ENCODE data around the gene TNS3. TPM values are rescaled to one million over a fixed set of nuclear protein-coding genes. Genes with fewer than 3 reads are reported as not detected.
"Not testable (repeated sequence)": the region's sequence is repeated elsewhere in the genome, so short reads cannot be mapped to it uniquely, and the experiment has no call there.

Gene TNS3
- total RNA-seq, 4 donors from 2014 or later = 27.2 to 110 (median 47.5) TPM

GRCh38 chr7:47546171-47546570 lies 35.7 kb downstream of the TNS3 start:
- no peak for DNase-seq
- no peak for TF ChIP-seq POLR2A (IDR thresholded peaks at IDR 0.05)
- TF ChIP-seq CTCF (IDR thresholded peaks at IDR 0.05) = no peak
- Histone ChIP-seq H3K27me3 (no peaks in the 10 kb centered on the region), H3K9me3 (no peaks in the 10 kb centered on the region), H3K36me3 (no peaks in the 10 kb centered on the region), H3K4me1 (peaks cover 2 to 3% of the 10 kb centered on the region in 2 donors), H3K4me3 (no peak overlapping the region), H3K27ac (no peak overlapping the region)
- intact Hi-C loops (cut with DNase I; ENCODE audit: low total_unique reads) = no loop called here

GRCh38 chr7:47544416-47544815 lies 37.5 kb downstream of the TNS3 start:
- H3K36me3 ChIP-seq = no peaks in the 10 kb centered on the region
- no peak for DNase-seq
- intact Hi-C loops (cut with DNase I; ENCODE audit: low total_unique reads) = no loop called here
- H3K27me3 ChIP-seq = no peaks in the 10 kb centered on the region
- H3K27ac ChIP-seq = no peak overlapping the region
- H3K9me3 ChIP-seq = no peaks in the 10 kb centered on the region
- no peaks in the 10 kb centered on the region for H3K4me1 ChIP-seq
- no peak for TF ChIP-seq POLR2A (IDR thresholded peaks at IDR 0.05)
- TF ChIP-seq CTCF (IDR thresholded peaks at IDR 0.05) = no peak
- no peak overlapping the region for H3K4me3 ChIP-seq

- Histone ChIP-seq H3K9me3 (no peaks in the 10 kb centered on the region), H3K4me3 (no peak overlapping the region), H3K36me3 (no peaks in the 10 kb centered on the region), H3K4me1 (no peaks in the 10 kb centered on the region), H3K27ac (no peak overlapping the region), H3K27me3 (no peaks in the 10 kb centered on the region)
- DNase-seq = no peak
- TF ChIP-seq CTCF (IDR thresholded peaks at IDR 0.05) (no peak), POLR2A (IDR thresholded peaks at IDR 0.05) (no peak)
- intact Hi-C loops (cut with DNase I; ENCODE audit: low total_unique reads) = no loop called here
Observed at GRCh38 chr7:47543714-47544113, 38.2 kb downstream of the TNS3 start.

GRCh38 chr7:47543056-47543455 lies 38.9 kb downstream of the TNS3 start:
- H3K4me1 ChIP-seq = no peaks in the 10 kb centered on the region
- no peak for TF ChIP-seq CTCF (IDR thresholded peaks at IDR 0.05)
- no peak for TF ChIP-seq POLR2A (IDR thresholded peaks at IDR 0.05)
- intact Hi-C loops (cut with DNase I; ENCODE audit: low total_unique reads) = no loop called here
- no peak overlapping the region for H3K27ac ChIP-seq
- no peak for DNase-seq
- no peak overlapping the region for H3K4me3 ChIP-seq
- no peaks in the 10 kb centered on the region for H3K27me3 ChIP-seq
- no peaks in the 10 kb centered on the region for H3K36me3 ChIP-seq
- no peaks in the 10 kb centered on the region for H3K9me3 ChIP-seq

GRCh38 chr7:47542051-47542450 lies 39.9 kb downstream of the TNS3 start:
- Histone ChIP-seq H3K27me3 (no peaks in the 10 kb centered on the region), H3K4me3 (no peak overlapping the region), H3K4me1 (peaks cover 0 to 8% of the 10 kb centered on the region in 2 donors), H3K9me3 (no peaks in the 10 kb centered on the region), H3K27ac (no peak overlapping the region), H3K36me3 (no peaks in the 10 kb centered on the region)
- TF ChIP-seq POLR2A (IDR thresholded peaks at IDR 0.05) (no peak), CTCF (IDR thresholded peaks at IDR 0.05) (no peak)
- intact Hi-C loops (cut with DNase I; ENCODE audit: low total_unique reads) = no loop called here
- DNase-seq = no peak

- H3K27ac ChIP-seq = not testable (repeated sequence)
Observed at GRCh38 chr7:47541485-47541884, 40.4 kb downstream of the TNS3 start.

More at GRCh38 chr7:47541485-47541884, 40.4 kb downstream of the TNS3 start:
- H3K27me3 ChIP-seq; intact Hi-C loops (cut with DNase I; ENCODE audit: low total_unique reads); H3K36me3 ChIP-seq; H3K4me3 ChIP-seq; H3K9me3 ChIP-seq; DNase-seq: not testable (repeated sequence)
- peaks cover 0 to 14% of the 10 kb centered on the region in 2 donors for H3K4me1 ChIP-seq

Measured in uterus (tissue), 4 donors.